Measurements from ENCODE around the gene CHMP1B.
"Not testable (repeated sequence)": the region's sequence is repeated elsewhere in the genome, so short reads cannot be mapped to it uniquely, and the experiment has no call there.

The CHMP1B gene

DNA sequence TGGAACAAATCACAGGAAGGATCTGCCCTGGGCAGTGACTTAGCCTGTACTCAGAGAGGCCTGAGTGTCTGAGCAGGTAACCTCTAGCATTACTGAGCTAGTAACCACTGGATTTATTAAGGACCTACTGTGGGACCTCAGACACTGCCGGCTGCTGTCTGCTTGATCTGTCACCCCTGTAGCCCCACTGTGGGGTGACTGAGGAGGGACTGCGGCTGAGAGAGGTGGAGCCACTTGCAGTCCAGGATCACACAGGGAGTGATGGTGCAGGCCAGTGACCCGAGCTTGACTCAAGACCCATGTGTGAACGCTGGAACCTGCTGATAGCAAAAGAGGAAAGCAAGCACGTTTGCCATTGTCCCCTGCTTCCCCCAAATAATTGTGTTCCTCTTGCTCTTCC is 15.6 kb downstream of the CHMP1B start:
- no peak for DNase-seq (ENCODE audit: low read depth in 2 of 3, low spot score in 2 of 3)

DNA sequence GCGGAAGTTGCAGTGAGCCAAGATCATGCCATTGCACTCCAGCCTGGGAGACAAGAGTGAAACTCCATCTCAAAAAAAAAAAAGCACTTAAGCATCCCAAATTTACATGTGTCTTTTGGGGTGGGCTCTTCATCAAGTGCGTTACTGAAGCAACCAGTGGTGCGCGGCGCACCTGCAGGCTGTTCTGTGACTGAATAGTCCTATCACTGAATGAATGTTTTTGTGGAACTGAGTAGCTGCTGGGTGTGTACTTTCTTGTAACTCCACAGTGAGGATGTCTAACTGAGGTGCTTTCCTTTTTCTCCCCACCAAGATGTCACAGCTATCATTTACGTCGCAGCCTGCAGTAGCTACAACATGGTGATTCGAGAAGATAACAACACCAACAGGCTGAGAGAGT is 17.0 kb downstream of the CHMP1B start:
- DNase-seq (ENCODE audit: low read depth in 2 of 3, low spot score in 2 of 3): no peak

DNA sequence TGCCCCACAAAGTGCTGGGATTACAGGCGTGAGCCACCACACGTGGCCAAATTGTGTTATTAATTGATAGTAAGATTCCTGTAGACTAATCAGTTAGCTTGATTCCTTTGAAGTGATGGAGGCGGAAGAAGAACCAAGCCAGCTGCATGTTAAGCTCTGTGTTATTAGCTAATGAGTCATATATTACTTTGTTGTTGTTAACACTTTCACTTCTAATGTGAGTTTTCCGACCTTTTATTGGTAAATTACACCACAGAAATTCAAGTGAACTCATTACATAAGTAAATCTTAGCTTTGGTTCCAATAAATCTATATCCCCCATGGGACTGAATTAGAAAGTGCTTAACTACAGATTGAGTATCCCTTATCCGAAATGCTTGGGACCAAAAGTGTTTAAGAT is 20.3 kb downstream of the CHMP1B start:
- DNase-seq (ENCODE audit: low read depth in 2 of 3, low spot score in 2 of 3): no peak

DNA sequence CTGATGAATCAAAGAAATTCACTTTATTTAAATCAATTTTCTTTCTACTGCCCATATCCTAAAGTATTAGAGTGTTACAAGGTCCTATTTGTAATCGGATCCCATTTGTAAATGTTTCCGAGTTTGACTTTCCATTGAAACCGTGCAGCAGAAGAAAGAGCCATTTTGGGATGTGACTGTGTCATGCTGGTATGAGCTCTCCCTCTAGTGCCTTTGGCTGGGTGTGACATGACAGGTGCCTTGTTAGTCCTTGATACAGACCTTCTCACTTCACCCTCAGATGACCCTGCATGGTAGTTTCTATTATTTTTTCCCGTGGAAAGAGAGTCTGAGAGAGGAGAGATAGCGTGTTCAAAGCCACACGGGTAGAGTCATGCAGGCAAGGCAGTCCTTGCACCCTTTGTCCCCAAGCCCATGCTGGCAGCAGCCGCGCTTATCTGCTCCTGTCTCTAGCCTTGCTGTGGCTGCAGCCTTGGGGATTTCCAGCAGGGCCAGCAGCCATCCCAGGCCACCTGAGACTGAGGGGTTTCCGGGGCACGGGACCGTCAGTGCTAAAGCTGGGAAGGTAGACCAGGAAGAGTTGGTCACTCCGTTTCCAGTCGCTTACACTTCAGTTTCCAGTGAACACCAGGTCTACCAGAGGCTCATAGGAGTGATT is 21.4 kb downstream of the CHMP1B start:
- no peak for DNase-seq (ENCODE audit: low read depth in 2 of 3, low spot score in 2 of 3)

DNA sequence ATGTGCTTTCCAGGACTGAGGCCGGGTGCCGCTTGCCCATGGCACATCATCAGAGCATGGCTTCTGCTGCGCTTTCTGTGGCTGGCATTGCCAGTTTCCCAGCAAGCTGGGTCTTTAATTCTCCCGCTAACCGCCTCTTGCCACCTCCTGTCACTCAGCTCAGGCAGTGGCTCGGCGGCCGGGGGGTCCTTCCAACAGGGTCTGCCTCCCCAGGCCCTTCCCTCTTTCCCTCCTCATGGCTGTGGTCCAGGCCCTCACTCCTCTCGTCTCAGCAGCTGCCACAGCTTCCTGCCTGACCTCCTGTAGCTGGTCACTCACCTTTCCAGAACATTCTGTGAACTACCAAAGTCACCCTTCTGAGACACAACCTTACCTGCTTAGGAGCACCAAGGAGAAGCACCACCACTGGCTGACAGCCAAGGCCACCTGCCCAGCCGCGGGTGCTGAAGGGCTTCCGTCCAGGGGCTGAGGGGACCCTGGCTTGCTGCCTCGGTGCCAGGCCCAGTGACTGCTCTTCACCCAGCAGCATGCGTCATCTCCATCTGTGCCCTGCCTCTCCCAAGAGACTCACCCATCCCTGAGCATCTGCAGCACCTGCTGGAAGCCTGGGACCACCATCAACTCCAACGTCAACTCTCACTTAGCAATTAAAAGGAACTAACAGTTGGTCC is 22.6 kb downstream of the CHMP1B start:
- no peak for DNase-seq (ENCODE audit: low read depth in 2 of 3, low spot score in 2 of 3)

DNA sequence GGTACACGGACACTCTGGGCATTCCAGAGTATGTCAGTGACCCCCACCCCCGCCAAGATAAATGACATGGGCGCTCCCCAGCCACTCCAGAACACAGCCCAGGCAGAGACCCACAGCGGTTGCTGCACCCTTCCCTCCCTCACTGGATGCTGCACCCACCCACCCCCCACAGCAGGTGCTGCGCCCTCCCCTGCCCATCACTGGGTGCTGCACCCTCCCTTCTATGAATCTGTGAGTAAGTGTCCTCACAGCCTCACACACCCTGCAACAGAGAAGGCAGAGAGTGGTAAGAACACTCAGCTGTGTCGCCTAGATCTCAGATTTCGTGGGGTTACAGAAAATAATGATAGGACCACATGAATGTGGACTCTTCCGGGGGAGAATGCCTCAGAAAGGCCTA is 23.5 kb downstream of the CHMP1B start:
- no peak for DNase-seq (ENCODE audit: low read depth in 2 of 3, low spot score in 2 of 3)

DNA sequence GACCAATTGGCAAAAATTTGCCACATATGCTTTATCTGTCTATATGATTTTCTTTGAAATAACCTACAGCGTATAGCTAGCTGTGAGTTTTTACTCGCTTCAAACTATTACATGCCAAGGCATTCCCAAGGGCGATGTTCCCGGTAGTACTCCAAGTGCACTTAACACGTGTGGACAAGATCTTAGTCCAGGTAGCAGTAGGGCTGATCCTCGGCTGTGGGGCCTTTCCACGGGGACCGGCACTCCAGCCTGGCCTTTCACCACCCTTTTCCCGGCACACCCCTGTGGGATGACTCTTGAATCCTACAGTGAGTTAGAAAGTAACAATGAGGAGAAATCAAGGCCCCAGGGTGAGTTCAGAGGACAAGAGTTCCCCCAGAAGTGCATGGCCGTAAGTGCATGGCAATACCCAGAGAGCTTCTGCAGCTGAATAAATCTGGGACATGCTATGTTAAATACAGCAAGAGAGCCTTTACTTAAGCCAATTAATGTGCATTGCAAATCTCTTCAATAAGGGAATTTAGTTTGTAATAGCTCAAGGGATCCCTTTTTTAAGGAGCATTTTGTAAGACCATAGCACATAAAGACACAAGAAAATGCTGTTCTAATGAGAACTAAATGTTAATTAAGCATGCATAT is 26.4 kb downstream of the CHMP1B start:
- DNase-seq (ENCODE audit: low read depth in 2 of 3, low spot score in 2 of 3): no peak

DNA sequence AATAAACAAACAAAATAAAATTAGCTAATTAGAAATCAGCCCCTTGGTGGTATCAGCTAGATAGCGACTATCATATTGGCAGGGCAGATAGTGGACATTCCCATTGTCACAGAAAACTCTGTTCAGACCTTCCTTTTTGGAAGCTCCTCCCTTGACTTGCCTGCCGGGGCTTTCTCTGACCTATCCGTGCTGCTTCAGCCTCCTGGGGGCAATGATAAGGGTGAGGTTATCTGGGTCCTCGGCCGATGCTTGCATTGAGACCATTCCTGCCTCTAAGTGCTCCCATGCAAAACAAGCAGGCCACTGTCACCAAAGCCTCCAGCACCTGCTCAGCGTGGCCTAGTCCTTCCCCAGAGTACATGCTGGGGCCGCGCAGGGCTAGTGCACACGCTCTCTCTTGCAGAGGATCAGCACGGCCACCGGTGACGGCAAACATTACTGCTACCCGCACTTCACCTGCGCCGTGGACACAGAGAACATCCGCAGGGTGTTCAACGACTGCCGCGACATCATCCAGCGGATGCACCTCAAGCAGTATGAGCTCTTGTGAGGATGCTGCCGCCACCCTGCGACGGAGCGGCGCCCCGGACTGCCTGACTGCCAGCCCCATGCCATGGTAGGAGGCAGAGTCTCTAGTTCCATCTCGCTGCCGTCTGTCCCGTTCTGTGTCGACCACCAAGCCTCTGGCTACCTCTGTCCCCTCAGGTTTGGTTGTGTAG is 29.5 kb downstream of the CHMP1B start:
- DNase-seq (ENCODE audit: low read depth in 2 of 3, low spot score in 2 of 3): no peak

DNA sequence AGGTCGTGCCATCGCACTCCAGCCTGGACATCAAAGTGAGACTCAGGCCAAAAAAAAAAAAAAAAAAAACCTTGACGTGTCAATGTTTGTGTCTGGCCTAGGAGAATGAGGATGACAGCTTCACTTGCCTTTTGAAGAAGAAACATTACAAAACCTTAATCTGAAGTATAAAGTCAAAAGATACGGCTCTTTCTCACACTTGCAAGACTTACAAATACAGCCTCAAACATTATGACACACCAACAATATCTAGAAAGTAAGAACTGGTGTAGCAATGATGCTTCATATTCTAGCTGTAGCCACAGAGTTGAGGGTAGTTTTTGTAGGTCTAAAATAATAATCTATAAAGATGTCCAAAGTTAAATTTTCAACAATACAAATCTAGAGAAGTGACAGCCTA is 31.4 kb downstream of the CHMP1B start:
- DNase-seq (ENCODE audit: low read depth in 2 of 3, low spot score in 2 of 3): no peak

DNA sequence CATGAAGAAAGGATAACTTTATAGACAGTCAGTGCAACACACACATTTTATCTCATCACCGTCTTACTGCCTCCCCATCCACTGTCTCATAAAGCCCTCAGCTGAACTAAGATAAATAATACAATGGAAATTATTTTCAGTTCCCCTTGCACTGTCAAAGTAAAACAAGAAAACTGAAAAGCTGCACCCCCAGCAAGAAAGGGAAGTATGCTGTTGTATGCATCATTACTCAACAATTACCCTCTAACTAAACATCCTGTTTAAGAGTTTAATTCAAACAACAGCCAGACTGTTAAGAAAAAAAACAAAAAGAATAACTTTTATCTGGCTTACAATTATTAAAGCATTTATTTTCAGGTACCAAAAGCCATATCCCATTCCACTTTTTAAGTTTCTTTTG is 31.9 kb downstream of the CHMP1B start:
- no peak for DNase-seq (ENCODE audit: low read depth in 2 of 3, low spot score in 2 of 3)

DNA sequence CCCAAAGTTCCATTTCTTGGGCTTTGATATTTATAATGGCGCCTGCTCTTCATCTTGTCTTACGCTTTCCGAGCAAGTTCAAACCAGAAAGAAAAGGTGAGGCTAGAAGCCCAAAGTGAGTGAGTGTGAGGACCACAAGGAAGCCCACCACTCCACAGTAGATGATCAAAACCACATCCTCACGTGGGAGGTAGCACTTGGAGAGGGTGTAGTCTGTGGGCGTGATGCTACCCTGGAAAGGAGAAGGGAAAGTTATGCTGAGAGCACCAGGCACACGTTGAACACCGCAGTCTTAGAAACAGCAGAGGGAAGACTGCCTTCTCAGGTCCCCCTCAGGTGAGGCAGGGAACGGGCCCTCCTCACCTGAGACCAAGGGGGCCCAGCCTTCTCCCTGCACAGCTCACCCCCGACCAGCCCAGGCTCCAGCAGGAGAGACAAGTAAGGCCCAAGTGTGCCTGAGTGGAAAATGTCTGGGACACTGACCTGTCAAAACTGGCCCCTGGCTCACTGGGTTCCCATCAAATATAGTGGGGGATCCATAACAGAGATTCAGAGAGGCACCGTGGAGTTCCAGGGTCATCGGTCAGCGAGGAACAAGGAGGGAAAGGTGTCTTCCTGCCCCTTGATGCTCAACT is 33.3 kb downstream of the CHMP1B start:
- DNase-seq (ENCODE audit: low read depth in 2 of 3, low spot score in 2 of 3): no peak

DNA sequence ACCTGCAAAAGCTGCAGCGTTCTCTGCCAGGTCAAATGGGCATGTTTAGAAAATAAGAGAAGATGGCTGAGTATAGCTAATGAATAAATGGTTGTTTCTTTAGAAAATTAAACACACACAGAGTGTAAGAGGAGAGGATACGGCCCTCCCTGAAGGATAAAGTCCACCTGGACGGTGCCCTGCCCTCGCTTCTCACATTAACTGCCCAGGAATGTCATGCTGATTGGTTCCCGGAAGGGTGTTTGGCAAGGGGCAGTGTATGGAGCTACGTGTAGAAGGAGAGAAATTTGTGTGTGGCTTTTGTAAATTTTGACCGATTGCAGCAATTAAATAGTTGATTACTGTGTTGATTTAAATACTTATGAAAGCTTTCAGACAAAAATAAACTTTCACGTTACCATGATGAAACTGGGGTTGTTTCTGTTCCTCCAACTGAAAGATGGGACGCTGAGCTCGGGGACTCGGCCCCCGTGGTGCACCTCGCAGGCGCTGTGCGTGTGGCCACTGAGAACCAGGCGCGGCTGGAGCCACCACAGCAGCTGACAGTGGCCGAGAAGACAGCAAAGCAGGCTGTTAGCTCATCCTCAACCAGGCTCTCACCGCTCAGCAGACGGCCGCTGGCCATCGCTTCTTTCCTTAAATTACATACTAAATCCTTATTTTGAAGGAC is 34.2 kb downstream of the CHMP1B start:
- no peak for DNase-seq (ENCODE audit: low read depth in 2 of 3, low spot score in 2 of 3)

DNA sequence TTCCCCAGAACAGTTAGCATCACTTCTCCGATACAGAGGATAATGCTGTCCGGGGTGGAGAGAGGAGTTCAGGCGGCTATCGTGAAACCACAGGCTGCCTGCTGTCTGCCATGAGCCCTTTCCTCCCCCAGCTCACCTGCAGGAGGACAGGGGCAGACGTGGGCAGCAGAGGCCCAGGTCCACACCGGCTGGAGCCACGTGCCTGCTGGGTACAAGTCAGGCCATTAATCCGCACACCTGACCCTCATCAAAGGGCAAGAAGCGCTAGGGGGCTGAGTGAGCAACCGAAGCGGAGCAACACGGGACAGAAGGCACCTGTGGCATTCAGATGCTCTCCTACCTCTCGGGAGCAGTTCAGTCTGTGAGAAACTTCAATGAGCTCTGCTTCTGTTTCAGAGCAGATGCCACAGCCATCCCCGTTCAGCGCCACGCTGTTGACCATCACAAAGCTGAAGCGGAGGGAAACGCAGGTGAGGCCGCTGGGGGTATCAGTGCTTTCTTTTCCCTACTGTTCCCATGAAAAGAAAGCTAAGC is 35.4 kb downstream of the CHMP1B start:
- no peak for DNase-seq (ENCODE audit: low read depth in 2 of 3, low spot score in 2 of 3)

DNA sequence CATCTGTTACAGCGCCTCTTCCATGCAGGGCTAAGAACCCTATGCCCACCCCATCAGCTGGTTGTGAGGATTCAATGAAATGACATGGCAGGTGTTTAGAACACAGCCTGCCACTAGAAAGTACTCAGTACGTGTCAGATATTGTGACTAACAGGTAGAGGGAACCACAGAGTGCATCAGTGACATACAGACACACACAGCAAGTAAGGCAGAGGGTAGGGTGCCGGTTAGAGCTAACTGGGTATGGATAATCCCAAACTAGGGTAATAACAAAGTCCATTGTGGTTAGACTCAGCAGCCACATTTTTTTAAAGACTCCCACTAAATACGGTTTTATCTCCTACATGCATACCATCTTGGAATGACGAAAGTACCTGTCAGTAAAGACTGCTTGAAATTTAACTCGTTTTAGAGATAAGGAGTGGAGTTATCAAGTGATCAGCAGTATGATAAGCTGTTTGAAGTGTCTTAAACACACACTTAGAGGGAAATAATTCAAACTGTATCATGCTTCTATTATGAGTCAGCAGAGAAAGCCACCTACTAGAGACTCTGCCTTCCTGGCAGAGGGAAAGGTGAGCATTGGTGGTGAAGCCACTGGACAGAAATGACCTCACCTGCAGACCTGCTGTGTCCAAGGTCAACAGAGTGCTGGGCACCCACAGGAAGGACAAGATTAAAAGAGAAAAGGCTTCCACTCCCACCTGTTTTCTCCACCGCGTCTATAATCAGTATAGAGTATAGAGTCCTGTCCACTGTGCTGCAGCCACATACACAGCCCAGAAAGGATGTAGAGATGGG is 36.3 kb downstream of the CHMP1B start:
- no peak for DNase-seq (ENCODE audit: low read depth in 2 of 3, low spot score in 2 of 3)

DNA sequence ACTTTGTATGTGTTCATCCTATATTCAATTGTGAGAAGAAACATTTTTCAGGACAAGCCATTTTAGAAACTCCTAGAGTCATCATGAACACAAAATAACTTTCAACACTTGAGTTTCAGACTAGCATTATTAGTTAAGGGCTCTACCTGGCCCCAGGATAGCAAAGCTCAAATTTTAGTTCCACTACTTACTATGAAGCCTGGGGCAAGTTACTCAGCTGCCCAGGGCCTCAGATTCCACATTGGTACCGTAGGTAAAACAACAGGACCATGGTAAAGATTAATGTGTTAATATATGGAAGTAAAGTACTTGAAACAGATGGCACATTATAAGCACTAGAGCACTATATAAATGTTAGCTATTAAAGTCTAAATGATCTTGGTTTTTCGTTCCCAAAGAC is 37.5 kb downstream of the CHMP1B start:
- no peak for DNase-seq (ENCODE audit: low read depth in 2 of 3, low spot score in 2 of 3)

DNA sequence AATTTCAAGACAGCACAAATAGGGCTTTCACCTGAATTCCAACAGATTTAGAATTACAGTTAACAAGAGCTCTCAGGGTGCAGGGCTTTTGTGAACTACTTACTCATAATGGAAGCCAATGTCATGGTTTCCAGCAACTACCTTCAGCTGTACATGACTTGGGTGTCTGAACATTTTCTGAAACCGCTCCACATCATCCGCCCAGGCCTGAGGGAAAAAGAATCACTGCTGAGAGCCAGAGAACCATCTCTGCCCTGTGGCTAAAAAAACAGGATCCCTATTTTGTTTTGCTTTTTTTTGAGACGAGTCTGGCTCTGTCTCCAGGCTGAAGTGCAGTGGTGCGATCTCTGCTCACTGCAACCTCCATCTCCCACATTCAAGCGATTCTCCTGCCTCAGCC is 38.1 kb downstream of the CHMP1B start:
- DNase-seq (ENCODE audit: low read depth in 2 of 3, low spot score in 2 of 3): no peak

DNA sequence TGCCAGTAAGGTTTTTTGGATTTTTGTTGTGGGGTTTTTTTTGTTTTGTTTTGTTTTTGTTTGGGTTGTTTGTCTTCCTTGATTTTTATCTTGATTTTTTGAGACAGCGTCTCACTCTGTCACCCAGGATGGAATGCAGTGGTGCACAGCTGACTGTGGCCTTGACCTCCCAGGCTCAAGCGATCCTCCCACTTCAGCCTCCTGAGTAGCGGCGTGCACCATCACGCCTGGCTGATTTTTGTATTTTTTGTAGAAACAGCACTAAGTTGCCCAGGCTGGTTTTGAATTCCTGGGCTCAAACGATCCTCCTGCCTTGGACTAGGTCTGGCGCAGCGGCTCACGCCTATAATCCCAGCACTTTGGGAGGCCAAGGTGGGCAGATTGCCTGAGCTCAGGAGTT is 40.5 kb downstream of the CHMP1B start:
- no peak for DNase-seq (ENCODE audit: low read depth in 2 of 3, low spot score in 2 of 3)

DNA sequence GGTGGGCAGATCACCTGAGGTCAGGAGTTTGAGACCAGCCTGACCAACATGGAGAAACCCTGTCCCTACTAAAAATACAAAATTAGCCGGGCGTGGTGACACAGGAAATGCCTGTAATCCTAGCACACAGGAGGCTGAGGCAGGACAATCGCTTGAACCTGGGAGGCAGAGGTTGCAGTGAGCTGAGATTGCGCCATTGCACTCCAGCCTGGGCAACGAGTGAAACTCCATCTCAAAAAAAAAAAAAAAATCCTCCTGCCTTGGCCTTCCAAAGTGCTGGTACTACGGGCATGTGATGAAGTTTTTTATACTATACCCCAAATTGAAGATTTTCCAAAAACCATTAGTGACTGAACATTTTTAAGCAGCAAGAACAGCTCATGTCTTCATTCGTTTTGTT is 41.2 kb downstream of the CHMP1B start:
- DNase-seq (ENCODE audit: low read depth in 2 of 3, low spot score in 2 of 3): not testable (repeated sequence)

DNA sequence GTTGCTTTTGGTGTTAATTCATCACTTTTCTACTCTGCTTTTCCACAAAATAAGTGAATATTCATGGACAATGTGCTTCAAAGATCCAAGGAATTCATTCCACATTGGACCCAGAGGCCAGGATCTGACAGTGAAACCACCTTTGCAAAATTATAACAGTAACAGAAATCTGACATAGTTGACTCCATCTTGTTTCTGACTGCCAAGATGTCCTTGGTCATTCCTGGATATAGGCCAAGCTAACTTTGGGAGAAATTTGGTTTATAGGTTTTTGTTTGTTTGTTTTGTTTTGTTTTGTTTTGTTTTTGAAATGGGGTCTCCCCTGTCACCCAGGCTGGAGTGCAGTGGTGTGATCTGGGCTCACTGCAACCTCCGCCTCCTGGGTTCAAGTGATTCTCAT is 46.6 kb downstream of the CHMP1B start:
- DNase-seq (ENCODE audit: low read depth in 2 of 3, low spot score in 2 of 3): no peak

DNA sequence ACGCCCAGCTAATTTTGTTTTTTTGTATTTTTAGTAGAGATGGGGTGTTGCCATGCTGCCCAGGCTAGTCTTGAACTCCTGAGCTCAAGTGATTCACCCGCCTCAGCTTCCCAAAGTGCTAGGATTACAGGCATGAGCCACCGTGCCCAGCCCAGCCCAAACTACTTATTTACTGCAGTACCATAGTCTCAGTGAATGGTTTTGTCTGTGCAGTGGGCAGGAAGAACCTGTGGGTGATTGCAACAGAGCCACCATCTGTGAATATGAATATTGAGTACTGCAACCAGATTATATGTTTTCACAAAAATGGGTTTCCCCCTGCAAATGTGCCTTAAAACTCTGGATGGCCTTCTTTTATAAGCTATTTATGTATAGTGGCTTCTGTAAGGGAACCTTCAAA is 47.9 kb downstream of the CHMP1B start:
- DNase-seq (ENCODE audit: low read depth in 2 of 3, low spot score in 2 of 3): no peak
